ENCODE data around the gene CPE. TPM values are rescaled to one million over a fixed set of nuclear protein-coding genes. Genes with fewer than 3 reads are reported as not detected.
A peak's percentile ranks its signal among the peaks of the same experiment; 100 is the strongest.

The CPE gene
- total and polyA plus RNA-seq, 2 donors (not counting 3 experiments of a cell fraction or from before 2014, with no cell fraction given): 2.7 to 9.2 TPM

DNA sequence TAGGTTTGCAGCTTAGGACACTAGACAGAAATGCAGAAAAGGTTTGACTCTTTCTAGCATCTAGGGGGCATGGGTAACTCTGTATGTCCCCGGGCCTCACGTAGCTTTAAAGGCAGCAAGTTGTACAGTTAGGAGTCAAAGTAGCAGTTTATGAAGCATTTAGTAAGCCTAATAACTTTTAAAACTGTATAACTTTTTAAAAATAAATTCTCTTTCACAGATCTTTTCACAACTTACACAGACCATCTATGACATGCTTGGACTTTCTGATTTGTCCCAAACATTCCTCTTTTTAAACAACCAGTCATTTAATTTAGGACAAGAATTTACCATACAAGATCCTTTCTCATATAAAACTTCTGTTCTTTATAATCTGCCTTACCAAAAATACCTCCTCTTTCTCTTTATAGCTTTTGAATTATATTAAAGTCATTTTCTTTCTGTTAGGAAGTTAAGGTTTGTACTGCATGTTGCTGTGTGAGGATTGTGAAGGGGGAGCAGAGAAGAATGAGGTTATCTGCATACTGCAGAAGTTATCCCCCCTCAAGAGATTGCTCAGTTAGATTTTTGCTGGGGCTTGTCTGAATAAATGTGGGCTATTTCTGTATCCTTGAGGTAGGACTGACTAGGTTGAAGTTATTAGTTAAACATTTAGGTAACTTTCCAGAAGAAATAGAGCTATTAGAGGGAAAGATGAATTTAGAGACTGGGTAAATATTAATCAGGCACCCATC, 94.3 kb downstream of the CPE start:
- Histone ChIP-seq H3K9me3 (replicated peaks; ENCODE audit: control insufficient read depth, insufficient read depth, low read length) (no peaks in the 10 kb centered on the region), H3K9ac (replicated peaks; ENCODE audit: extremely low read depth, insufficient read depth, low read length) (no peak overlapping the region), H4K20me1 (replicated peaks; ENCODE audit: control insufficient read depth, extremely low read depth, insufficient read depth, low read length) (no peaks in the 10 kb centered on the region), H3K36me3 (ENCODE audit: control insufficient read depth in 2 of 2, extremely low read depth in 1 of 2, insufficient read depth in 2 of 2, low read length in 2 of 2) (no peaks in the 10 kb centered on the region), H3K27me3 (ENCODE audit: control insufficient read depth in 2 of 2, insufficient read depth in 2 of 2, low read length in 2 of 2) (no peaks in the 10 kb centered on the region), H3K4me3 (replicated peaks in 1 of 3; ENCODE audit: insufficient read depth in 1 of 3, low read depth in 1 of 3, low read length in 3 of 3) (no peak overlapping the region), H3K4me2 (ENCODE audit: insufficient read depth, low read length) (no peak overlapping the region), H3K4me1 (ENCODE audit: control insufficient read depth, extremely low read depth, insufficient read depth, low read length) (no peaks in the 10 kb centered on the region), H3K9me1 (replicated peaks; ENCODE audit: control insufficient read depth, extremely low read depth, insufficient read depth, low read length) (no peaks in the 10 kb centered on the region), H3K79me2 (ENCODE audit: control insufficient read depth, insufficient read depth, low read length) (no peaks in the 10 kb centered on the region), H3K27ac (ENCODE audit: insufficient read depth, low read depth, low read length) (no peak overlapping the region), H2AFZ (ENCODE audit: low read depth, low read length) (no peak overlapping the region)
- dilution Hi-C loops (cut with MboI; ENCODE audit: extremely low pct_ligation_motif_present, low sequenced_read_pairs) (no loop called here), intact Hi-C loops (cut with micrococcal nuclease) (no loop called here)
- ChIA-PET CTCF (interaction anchor here (1.2 kb wide), 2 partner anchors 13 to 360 kb away, joined by 3 read pairs; partner anchors contain the start of gene TMEM192), POLR2A (interaction anchor here (0.6 kb wide), 1 partner anchor 402 kb away, joined by 3 read pairs; no protein-coding TSS in a partner anchor)
- FAIRE-seq (peak; percentile 40), DNase-seq (ENCODE audit: low read depth, low spot score) (no peak)
- no TSS peak for BruUV-seq (replicated peaks)
- TF ChIP-seq MYC (IDR thresholded peaks at IDR 0.05; ENCODE audit: low read depth, low read length) (no peak), GATA2 (IDR thresholded peaks at IDR 0.05; ENCODE audit: insufficient read depth, insufficient read length, low read depth, low read length) (no peak), POLR2AphosphoS5 (IDR thresholded peaks at IDR 0.05; ENCODE audit: insufficient read depth, low read depth, low read length) (no peak), POLR2A (IDR thresholded peaks at IDR 0.05; ENCODE audit: low read depth, low read length) (no peak), JUN (IDR thresholded peaks at IDR 0.05; ENCODE audit: borderline replicate concordance, insufficient read depth, insufficient read length, low read depth) (no peak), EZH2 (IDR thresholded peaks at IDR 0.05; ENCODE audit: borderline replicate concordance, low read depth, low read length, severe bottlenecking) (no peak), FOS (IDR thresholded peaks at IDR 0.05; ENCODE audit: borderline replicate concordance, insufficient read depth, low read length) (no peak)
- TF ChIP-seq, protein P1, sequence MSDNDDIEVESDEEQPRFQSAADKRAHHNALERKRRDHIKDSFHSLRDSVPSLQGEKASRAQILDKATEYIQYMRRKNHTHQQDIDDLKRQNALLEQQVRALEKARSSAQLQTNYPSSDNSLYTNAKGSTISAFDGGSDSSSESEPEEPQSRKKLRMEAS (IDR thresholded peaks at IDR 0.05; ENCODE audit: insufficient read depth, insufficient read length): no peak
- TF ChIP-seq, protein P2, sequence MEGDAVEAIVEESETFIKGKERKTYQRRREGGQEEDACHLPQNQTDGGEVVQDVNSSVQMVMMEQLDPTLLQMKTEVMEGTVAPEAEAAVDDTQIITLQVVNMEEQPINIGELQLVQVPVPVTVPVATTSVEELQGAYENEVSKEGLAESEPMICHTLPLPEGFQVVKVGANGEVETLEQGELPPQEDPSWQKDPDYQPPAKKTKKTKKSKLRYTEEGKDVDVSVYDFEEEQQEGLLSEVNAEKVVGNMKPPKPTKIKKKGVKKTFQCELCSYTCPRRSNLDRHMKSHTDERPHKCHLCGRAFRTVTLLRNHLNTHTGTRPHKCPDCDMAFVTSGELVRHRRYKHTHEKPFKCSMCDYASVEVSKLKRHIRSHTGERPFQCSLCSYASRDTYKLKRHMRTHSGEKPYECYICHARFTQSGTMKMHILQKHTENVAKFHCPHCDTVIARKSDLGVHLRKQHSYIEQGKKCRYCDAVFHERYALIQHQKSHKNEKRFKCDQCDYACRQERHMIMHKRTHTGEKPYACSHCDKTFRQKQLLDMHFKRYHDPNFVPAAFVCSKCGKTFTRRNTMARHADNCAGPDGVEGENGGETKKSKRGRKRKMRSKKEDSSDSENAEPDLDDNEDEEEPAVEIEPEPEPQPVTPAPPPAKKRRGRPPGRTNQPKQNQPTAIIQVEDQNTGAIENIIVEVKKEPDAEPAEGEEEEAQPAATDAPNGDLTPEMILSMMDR (IDR thresholded peaks at IDR 0.05; ENCODE audit: extremely low read depth in 1 of 2, insufficient read depth in 1 of 2, low read depth in 1 of 2, low read length in 2 of 2): no peak

Data from endothelial cell of umbilical vein (primary cell).